BE2C (cell line): Measurements from ENCODE around the gene ITPK1.
"Not testable (repeated sequence)": the region's sequence is repeated elsewhere in the genome, so short reads cannot be mapped to it uniquely, and the experiment has no call there.

Experiments used
- DNase-seq: peaks from one replicate; pipeline ENCODE4 v3.0.0-alpha.2; 2020
- H3K27me3 ChIP-seq: fragments of 250-450 bp; sonication (Bioruptor Pico); 2 replicates; pipeline ENCODE4 v1.5.1; 2020; ENCODE audit warnings: mild to moderate bottlenecking
- H3K36me3 ChIP-seq: fragments of 250-450 bp; sonication (Bioruptor Pico); 2 replicates; pipeline ENCODE4 v1.5.1; 2020; ENCODE audit warnings: mild to moderate bottlenecking
- H3K4me1 ChIP-seq: fragments of 250-450 bp; sonication (Bioruptor Pico); 2 replicates; pipeline ENCODE4 v1.5.1; 2020
- H3K4me3 ChIP-seq: 2 replicates; pipeline ENCODE4 v1.5.1; 2011; ENCODE audit warnings: low read depth, low read length
- H3K9me3 ChIP-seq: fragments of 250-450 bp; sonication (Bioruptor Pico); 2 replicates; pipeline ENCODE4 v1.5.1; 2020
- TF ChIP-seq, protein P1 (sequence below): IDR thresholded peaks from 2 replicates; pipeline ENCODE4 v1.5.1; 2012; ENCODE audit warnings: mild to moderate bottlenecking, low read depth, low read length

The ITPK1 gene

DNA sequence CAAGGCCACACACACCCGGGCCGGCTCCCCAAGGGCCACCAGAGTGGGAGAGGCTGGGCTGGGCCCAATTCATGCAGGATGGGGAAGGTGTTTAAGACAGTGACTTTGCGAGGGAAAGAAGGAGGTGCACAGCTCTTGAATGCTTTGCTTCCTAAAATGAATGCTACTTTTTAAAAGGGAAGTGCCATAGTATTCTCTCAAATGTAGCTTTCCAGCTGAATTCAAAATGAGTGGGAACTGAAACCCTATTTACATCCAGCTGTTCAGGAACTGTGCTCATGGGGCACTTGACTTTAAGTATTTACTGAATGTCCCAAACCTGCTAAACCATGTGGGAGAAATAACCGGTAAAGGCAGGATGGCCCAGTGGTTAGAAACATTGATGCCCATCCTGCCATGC is 7.6 kb downstream of the ITPK1 start:
- TF ChIP-seq, protein P1, sequence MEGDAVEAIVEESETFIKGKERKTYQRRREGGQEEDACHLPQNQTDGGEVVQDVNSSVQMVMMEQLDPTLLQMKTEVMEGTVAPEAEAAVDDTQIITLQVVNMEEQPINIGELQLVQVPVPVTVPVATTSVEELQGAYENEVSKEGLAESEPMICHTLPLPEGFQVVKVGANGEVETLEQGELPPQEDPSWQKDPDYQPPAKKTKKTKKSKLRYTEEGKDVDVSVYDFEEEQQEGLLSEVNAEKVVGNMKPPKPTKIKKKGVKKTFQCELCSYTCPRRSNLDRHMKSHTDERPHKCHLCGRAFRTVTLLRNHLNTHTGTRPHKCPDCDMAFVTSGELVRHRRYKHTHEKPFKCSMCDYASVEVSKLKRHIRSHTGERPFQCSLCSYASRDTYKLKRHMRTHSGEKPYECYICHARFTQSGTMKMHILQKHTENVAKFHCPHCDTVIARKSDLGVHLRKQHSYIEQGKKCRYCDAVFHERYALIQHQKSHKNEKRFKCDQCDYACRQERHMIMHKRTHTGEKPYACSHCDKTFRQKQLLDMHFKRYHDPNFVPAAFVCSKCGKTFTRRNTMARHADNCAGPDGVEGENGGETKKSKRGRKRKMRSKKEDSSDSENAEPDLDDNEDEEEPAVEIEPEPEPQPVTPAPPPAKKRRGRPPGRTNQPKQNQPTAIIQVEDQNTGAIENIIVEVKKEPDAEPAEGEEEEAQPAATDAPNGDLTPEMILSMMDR: no peak
- Histone ChIP-seq H3K9me3 (no peaks in the 10 kb centered on the region), H3K4me3 (no peak overlapping the region), H3K27me3 (no peaks in the 10 kb centered on the region), H3K4me1 (peaks cover 2% of the 10 kb centered on the region), H3K36me3 (no peaks in the 10 kb centered on the region)
- DNase-seq: no peak

DNA sequence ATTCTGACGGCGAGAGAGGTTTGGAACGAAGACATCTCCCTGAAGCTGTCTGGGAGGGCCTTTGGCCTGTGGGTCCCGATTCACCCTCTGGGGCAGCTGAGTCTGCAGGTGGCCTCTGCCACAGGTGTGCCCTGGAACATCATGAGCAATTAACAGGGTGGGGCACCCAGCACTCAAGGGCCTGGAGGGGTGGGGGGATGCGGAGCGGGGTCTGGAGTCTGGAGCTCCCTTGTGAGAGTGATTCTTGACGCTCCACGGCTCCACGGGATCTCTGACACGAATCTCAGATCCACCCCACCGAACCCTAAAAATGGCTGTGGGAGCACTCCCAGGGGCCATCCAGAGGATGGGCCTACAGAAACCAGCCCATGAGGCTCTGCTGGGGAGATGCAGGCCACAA is 8.3 kb downstream of the ITPK1 start:
- no peak overlapping the region for H3K4me3 ChIP-seq
- H3K4me1 ChIP-seq: no peaks in the 10 kb centered on the region; the same call in none of the 2 replicates
- H3K36me3 ChIP-seq: no peaks in the 10 kb centered on the region
- TF ChIP-seq, protein P1: no peak
- no peaks in the 10 kb centered on the region for H3K27me3 ChIP-seq
- DNase-seq: no peak
- no peaks in the 10 kb centered on the region for H3K9me3 ChIP-seq

DNA sequence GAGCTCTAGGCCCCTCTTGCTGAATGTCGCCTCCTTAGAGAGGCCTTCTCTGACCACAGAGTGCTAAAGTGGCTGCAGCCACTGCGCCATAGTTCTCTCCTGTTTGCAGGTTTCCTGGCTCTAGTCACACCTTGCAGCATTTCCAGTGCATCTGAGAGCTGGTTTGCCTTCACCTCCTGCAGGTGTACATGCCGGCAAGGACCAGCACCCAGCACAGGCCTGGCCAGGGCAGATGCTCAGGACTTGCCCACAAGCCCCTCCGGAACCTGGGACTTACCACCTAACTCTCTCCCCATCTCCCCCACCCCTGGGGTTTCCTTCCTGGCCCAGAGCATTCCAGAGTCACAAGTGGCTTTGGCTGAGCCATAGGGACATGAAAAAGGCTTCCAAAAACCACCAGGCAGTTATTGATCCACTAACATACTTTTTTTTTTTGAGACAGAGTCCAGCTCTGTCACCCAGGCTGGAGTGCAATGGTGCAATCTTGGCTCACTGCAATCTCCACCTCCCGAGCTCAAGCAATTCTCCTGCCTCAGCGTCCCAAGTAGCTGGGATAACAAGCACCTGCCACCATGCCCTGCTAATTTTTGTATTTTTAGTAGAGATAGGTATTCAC is 9.1 kb downstream of the ITPK1 start:
- H3K4me3 ChIP-seq: no peak overlapping the region
- no peak for DNase-seq
- H3K9me3 ChIP-seq: no peaks in the 10 kb centered on the region
- TF ChIP-seq, protein P1: no peak
- H3K4me1 ChIP-seq: peaks cover 3% of the 10 kb centered on the region; the same call in 1 of the 2 replicates
- H3K36me3 ChIP-seq: no peaks in the 10 kb centered on the region
- H3K27me3 ChIP-seq: no peaks in the 10 kb centered on the region

DNA sequence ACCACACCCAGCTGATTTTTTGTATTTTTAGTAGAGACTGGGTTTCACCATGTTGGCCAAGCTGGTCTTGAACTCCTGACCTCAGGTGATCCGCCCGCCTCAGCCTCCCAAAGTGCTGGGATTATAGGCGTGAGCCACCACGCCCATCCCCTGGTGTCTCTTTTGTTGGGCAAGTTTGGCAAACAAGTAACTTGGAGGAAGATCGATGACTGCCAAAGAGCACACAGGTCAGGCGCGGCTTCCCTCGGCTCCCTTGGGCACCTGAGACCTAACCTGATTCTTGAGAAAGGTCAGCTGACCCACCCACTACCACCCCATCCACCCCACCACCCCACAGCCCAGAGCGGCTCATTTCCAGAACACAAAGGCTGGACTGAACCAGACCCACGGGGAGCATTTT is 9.9 kb downstream of the ITPK1 start:
- not testable (repeated sequence) for H3K4me3 ChIP-seq, H3K9me3 ChIP-seq, H3K27me3 ChIP-seq, H3K36me3 ChIP-seq, H3K4me1 ChIP-seq, DNase-seq

DNA sequence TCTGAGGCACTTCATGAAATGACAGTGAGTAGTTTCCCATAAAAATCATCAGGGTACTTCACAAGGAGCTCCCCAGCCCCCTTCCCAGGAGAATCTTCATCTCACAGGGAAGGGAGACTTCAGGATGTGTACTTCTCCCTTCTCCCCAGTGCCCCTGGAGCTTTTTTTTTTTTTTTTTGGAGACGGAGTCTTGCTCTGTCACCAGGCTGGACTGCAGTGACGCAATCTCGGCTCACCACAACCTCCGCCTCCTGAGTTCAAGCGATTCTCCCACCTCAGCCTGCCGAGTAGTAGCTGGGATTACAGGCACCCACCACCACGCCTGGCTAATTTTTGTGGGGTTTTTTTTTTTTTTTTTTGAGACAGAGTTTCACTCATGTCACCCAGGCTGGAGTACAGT is 10.4 kb downstream of the ITPK1 start:
- Histone ChIP-seq H3K9me3 (no peaks in the 10 kb centered on the region), H3K4me3 (no peak overlapping the region), H3K4me1 (peaks cover 14% of the 10 kb centered on the region), H3K36me3 (no peaks in the 10 kb centered on the region), H3K27me3 (no peaks in the 10 kb centered on the region)
- no peak for DNase-seq
- TF ChIP-seq, protein P1: no peak

DNA sequence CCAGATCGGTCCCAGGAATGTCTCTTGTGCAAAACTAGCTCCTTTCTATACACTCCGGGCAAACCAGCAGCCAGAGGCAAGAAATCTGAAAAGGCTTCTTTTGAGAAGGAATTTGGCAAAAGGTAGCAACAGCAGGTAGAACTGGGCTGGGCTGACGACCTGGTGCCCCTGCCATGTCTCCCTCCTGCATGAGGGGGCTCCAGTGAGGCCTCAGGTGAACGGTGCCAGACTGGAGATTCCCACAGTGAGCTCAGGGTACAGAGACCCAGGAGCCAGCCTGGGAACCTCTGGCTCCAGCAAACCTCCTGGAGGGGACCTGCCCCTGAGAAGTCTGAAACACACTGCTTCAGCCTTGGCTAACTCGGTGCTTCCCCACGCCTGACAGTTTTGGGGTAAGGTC is 10.8 kb downstream of the ITPK1 start:
- TF ChIP-seq, protein P1: 0 out of 2 replicates have a peak, but pooled peaks have one; percentile 5
- no peaks in the 10 kb centered on the region for H3K36me3 ChIP-seq
- no peak for DNase-seq
- no peak overlapping the region for H3K4me3 ChIP-seq
- no peaks in the 10 kb centered on the region for H3K9me3 ChIP-seq
- H3K27me3 ChIP-seq: no peaks in the 10 kb centered on the region
- peaks cover 18% of the 10 kb centered on the region for H3K4me1 ChIP-seq
